Activated naive CD8-positive, alpha-beta T cell treated with anti-CD3 and anti-CD28 coated beads, Interleukin-2, amount 10 ng/mL, durations not matched to agents 7 days and 5 days (primary cell): ENCODE data around the gene RHOV. TPM values are rescaled to one million over a fixed set of nuclear protein-coding genes. Genes with fewer than 3 reads are reported as not detected.
A peak's percentile ranks its signal among the peaks of the same experiment; 100 is the strongest.

Experiments used
- ATAC-seq: fragments of 150-1000 bp; cut with Tn5 transposase; one replicate; pipeline ENCODE4 v1.10.0; 2021; ENCODE audit warnings: low read depth, moderate library complexity
- POLR2A ChIA-PET: fragments of 350-600 bp; sonication (Branson Sonifier 250); formaldehyde crosslinking; loops from one replicate; lab custom pipeline; 2021; ENCODE audit warnings: antibody characterized with exemption; lab: Charles Lee
- DNase-seq: peaks from one replicate; pipeline ENCODE4 v3.0.0; 2021
- H3K27ac Mint-ChIP-seq: one replicate; pipeline ENCODE4 v1.8.0; 2022; ENCODE audit warnings: mild to moderate bottlenecking, mixed read lengths
- H3K27me3 Mint-ChIP-seq: one replicate; pipeline ENCODE4 v1.8.0; 2022; ENCODE audit warnings: mild to moderate bottlenecking, moderate library complexity, mixed read lengths
- H3K36me3 Mint-ChIP-seq: one replicate; pipeline ENCODE4 v1.8.0; 2021; ENCODE audit warnings: mild to moderate bottlenecking, mixed read lengths
- H3K4me1 Mint-ChIP-seq: one replicate; pipeline ENCODE4 v1.8.0; 2021; ENCODE audit warnings: mixed read lengths
- H3K4me3 Mint-ChIP-seq: one replicate; pipeline ENCODE4 v1.8.0; 2022; ENCODE audit warnings: mild to moderate bottlenecking, moderate library complexity, mixed read lengths
- H3K9me3 Mint-ChIP-seq: one replicate; pipeline ENCODE4 v1.8.0; 2021; ENCODE audit warnings: mixed read lengths
- total RNA-seq, 2 experiments: library from RNA; stranded (reverse); gene quantifications; one replicate each; pipeline ENCODE4 v1.2.3, GENCODE V29; 2021

The RHOV gene, protein sequence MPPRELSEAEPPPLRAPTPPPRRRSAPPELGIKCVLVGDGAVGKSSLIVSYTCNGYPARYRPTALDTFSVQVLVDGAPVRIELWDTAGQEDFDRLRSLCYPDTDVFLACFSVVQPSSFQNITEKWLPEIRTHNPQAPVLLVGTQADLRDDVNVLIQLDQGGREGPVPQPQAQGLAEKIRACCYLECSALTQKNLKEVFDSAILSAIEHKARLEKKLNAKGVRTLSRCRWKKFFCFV
- not detected for total RNA-seq

DNA sequence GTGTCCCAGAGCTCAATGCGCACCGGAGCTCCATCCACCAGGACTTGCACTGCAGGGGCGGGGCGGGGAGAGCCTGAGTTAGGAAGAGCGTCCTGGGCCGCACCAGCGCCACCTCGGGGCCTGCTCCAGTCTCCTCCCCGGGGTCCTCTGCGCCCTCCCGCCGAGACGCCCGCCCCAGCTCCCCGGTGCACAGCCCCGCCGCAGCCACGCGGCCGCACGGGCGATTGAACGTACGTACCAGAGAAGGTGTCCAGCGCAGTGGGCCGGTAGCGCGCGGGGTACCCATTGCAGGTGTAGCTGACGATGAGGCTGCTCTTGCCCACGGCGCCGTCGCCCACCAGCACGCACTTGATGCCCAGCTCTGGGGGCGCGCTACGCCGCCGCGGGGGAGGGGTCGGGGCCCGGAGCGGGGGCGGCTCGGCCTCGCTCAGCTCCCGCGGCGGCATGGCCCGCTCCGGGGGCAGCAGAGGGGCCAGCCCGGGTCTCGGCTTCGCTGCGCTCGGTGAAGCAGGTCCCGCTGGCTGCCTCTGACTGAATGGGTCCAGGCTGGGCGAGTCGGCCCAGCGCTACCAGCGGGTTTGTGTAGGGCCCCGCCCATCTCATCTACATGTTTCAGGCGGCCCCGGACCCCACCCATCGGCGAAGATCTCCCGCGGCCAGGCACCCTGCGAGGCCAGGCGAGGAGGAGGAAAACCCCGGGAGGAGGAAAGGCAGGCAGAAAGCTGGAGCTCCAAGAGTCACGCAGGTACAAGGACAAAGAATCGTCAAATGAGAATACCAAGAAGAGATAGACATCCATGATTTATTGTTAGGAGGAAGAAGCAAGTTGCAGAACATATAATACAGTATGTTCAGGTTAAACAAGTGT lies at the start of gene RHOV:
Gene RHOV (minus strand): TSS at position 541 of the 868 bp plus-strand sequence. CDS start 95 bp downstream, at position 446.
- DNase-seq (peak; percentile 63), ATAC-seq (peak; percentile 75)
- H3K27me3 Mint-ChIP-seq, result peaks cover 35% of the 10 kb centered on the region
- H3K4me3 Mint-ChIP-seq, result peak within 1 kb of the TSS; percentile 80
- H3K9me3 Mint-ChIP-seq, result no peaks in the 10 kb centered on the region
- H3K27ac Mint-ChIP-seq, result no peak within 1 kb of the TSS
- H3K36me3 Mint-ChIP-seq, result no peaks in the 10 kb centered on the region
- POLR2A ChIA-PET, result interaction anchor here (0.6 to 1.6 kb wide), 3 partner anchors 10 to 129 kb away, joined by 3 to 10 read pairs (median 8); no protein-coding TSS in a partner anchor
- H3K4me1 Mint-ChIP-seq, result peaks cover 13% of the 10 kb centered on the region

DNA sequence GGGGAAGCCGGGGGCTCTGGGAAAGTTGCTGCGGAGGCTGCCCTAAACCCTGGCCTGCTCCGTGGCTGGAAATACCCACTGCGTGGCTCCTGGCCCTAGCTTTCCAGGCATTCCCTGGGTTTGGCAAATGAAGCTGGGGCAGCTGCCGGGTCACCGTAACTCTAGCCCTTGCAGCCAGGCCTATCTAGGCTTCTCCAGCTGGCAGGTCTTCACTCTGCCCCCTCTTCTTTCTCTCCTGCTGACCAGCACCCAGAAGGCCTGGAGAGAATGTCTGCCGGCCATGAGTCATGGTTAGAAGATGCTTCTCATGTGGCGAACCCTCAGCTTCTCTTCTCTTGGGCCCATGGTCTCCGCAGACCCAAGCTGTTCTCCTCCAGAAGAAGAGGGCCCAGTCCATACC lies 49.5 kb upstream of the RHOV start:
- POLR2A ChIA-PET, result interaction anchor here (2.8 kb wide), 1 partner anchor 18 kb away, joined by 11 read pairs; no protein-coding TSS in a partner anchor
- Mint-ChIP-seq H3K9me3 (no peaks in the 10 kb centered on the region), H3K4me1 (peaks cover 5% of the 10 kb centered on the region), H3K27ac (no peak overlapping the region), H3K36me3 (no peaks in the 10 kb centered on the region), H3K4me3 (no peak overlapping the region), H3K27me3 (peaks cover 43% of the 10 kb centered on the region)
- no peak for ATAC-seq
- no peak for DNase-seq

DNA sequence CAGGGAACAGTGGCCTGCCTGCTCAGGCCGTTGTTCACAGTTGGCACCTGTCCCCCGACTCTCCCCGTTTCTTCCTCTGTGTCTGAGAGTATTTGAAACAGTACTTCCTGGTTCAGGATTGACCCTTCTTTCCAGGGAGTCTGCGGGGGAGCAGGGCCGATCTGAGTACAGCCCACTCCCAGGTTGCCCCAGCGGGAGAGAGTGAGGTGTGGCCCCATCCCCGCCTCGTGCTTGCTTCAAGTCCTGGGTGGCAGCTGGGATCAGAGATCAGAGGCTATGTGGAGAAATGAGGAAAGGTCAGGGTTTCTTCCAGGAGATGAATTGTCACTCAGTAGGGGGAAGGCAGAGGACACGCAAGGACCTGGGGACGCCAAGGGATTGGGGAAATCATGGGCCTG lies 48.6 kb upstream of the RHOV start:
- Mint-ChIP-seq H3K36me3 (no peaks in the 10 kb centered on the region), H3K27me3 (peaks cover 38% of the 10 kb centered on the region), H3K4me3 (no peak overlapping the region), H3K27ac (no peak overlapping the region), H3K9me3 (no peaks in the 10 kb centered on the region), H3K4me1 (peaks cover 4% of the 10 kb centered on the region)
- DNase-seq (no peak), ATAC-seq (no peak)
- POLR2A ChIA-PET, result no interaction called here

DNA sequence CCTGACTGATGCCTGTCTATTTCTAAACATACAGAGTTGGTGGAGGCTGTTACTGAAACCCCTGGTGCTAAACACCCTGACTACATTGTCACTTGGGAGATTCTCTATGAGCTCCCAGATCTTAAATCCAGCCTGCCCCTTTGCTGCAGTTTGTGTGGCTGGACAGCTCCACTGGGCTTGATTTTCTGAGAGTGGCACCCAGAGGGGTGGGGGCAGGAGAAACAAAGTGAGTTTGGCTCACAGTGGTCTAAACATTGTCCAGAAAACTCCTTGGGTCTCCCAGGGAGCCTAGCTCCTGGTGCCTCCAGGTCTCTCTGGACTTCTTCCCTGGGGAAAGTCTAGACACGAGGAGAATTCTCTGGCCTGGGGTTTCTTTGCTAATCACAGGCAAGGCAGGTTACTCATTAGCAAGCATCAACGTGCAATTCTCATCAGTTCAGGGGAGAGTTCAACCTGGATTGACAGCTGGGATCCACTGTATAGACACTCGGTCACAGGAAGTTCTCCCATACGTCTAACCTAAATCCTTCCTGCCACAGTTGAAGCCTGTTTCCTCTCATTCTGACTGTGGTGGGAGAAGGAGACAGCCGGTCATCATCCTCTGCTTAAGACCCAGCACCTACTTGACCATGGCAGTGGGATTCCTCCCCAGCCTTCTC lies 48.0 kb upstream of the RHOV start:
- Mint-ChIP-seq H3K4me3 (no peak overlapping the region), H3K27me3 (peaks cover 33% of the 10 kb centered on the region), H3K36me3 (no peaks in the 10 kb centered on the region), H3K4me1 (peaks cover 2% of the 10 kb centered on the region), H3K27ac (no peak overlapping the region), H3K9me3 (no peaks in the 10 kb centered on the region)
- no peak for DNase-seq
- no peak for ATAC-seq
- POLR2A ChIA-PET, result no interaction called here

DNA sequence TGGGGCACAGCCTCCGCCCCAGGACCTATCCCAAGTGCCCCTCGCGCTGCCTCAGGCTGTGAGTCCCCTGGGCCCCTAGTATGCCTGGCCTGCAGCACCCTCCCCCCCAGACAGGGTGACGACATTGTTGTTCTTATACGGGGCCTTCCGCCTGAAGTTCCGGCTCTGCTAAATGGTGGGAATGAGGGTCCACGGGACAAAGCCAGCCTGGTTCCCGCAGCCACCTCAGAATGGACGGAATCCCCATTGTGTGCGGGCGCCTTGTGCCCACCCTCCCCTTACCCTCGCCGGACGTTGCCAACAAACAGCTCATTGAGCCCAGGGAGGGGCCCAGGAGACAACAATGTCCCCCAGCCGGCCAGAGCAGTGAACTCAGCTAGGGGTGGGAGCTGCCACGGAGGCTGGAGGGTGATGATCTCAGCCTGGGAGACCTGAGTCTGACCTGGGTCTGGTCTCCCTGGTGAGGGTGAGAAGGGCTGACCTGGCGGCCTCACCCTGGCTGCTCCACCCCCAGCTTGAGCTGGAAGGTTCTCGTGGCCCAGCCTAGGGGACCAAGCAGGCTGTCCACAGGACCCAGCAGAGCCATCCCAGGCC lies 44.9 kb upstream of the RHOV start:
- peaks cover 4% of the 10 kb centered on the region for H3K27me3 Mint-ChIP-seq
- H3K9me3 Mint-ChIP-seq, result no peaks in the 10 kb centered on the region
- POLR2A ChIA-PET, result interaction anchor here (1.1 kb wide), 1 partner anchor 34 kb away, joined by 3 read pairs; the partner anchor contains the start of gene CHAC1
- H3K4me1 Mint-ChIP-seq, result peaks cover 2% of the 10 kb centered on the region
- H3K27ac Mint-ChIP-seq, result no peak overlapping the region
- no peak overlapping the region for H3K4me3 Mint-ChIP-seq
- ATAC-seq, result no peak
- DNase-seq, result no peak
- no peaks in the 10 kb centered on the region for H3K36me3 Mint-ChIP-seq

DNA sequence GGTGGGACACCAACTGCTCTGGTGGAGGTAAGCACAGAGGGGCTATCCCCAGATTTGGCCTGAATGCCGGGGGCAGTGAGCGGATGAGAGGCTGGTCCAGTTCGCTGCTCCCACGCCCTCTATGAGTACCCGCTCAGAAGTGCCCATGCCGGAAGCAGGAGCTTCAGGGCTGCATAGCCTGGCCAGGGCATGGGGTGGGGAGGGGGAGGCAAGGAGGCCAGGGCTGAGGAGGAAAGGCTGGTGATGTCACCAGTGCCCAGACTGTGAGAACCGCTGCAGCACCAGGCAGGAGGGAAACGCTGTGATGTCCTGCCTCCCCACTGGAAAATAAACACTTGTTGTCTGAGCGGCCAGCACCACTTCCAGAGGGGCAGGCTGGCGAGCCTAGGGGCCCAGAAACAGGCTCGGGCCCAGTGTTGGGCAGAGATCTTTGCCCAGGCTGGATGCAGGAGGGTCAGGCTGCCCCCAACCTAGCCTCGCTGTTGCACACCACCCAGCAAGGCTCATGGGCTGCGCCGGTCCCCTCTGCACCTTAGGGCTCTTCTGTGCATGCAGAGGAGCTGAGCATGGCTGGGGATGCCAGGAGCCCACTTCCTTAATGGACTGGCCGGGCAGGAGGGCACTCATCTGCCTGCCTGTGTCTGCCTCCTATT lies 44.2 kb upstream of the RHOV start:
- H3K27ac Mint-ChIP-seq, result no peak overlapping the region
- POLR2A ChIA-PET, result interaction anchor here (1.1 kb wide), 1 partner anchor 35 kb away, joined by 3 read pairs; the partner anchor contains the start of gene CHAC1
- H3K9me3 Mint-ChIP-seq, result no peaks in the 10 kb centered on the region
- no peak overlapping the region for H3K4me3 Mint-ChIP-seq
- no peak for DNase-seq
- H3K36me3 Mint-ChIP-seq, result no peaks in the 10 kb centered on the region
- no peak for ATAC-seq
- H3K4me1 Mint-ChIP-seq, result peaks cover 2% of the 10 kb centered on the region
- peaks cover 2% of the 10 kb centered on the region for H3K27me3 Mint-ChIP-seq

DNA sequence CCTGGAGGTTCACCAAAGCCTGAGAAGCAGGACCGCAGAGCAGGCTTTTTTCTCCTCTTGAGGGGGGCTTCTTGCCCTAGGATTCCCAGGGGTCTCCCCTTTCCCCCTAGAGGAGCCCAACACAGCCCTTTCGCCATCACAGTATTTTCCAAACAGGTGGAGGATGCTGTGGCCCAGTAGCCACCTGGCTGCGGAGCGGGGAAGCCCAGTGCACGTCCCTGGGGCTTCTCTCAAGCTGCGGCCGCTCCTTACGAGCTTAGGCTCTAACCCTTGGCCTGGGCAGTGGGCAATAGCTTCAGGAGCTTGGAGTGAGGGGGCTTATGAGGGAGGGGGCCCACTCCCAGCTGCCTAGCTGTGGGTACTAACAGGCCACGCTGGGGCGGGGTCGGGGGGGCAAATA lies 43.6 kb upstream of the RHOV start:
- H3K27me3 Mint-ChIP-seq, result peaks cover 2% of the 10 kb centered on the region
- no peaks in the 10 kb centered on the region for H3K36me3 Mint-ChIP-seq
- no peaks in the 10 kb centered on the region for H3K9me3 Mint-ChIP-seq
- ATAC-seq (no peak), DNase-seq (no peak)
- H3K27ac Mint-ChIP-seq, result no peak overlapping the region
- peaks cover 2% of the 10 kb centered on the region for H3K4me1 Mint-ChIP-seq
- POLR2A ChIA-PET, result no interaction called here
- no peak overlapping the region for H3K4me3 Mint-ChIP-seq

DNA sequence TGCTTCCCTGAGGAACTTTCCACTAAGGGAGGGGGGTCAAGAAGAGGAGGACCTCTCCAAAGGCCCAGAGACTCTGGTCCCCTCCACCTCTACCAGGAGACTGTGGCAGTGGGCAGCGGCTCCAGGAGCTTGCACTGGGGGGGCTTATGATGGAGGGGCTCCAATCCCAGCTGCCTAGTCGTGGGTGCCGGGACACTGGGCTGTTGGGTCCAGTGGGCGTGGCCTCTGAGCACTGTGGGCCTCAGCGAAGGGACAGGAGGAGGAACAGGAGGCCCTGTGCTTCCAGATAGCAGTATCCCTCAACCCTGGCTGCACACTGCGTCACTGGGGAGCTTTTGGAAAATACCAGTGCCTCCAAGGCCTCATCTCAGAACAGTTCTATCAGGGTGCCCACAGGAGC lies 41.6 kb upstream of the RHOV start:
- Mint-ChIP-seq H3K4me3 (no peak overlapping the region), H3K4me1 (peaks cover 2% of the 10 kb centered on the region), H3K36me3 (no peaks in the 10 kb centered on the region), H3K27me3 (no peaks in the 10 kb centered on the region), H3K27ac (no peak overlapping the region), H3K9me3 (no peaks in the 10 kb centered on the region)
- POLR2A ChIA-PET, result interaction anchor here (0.9 kb wide), 1 partner anchor 8 kb away, joined by 3 read pairs; no protein-coding TSS in a partner anchor
- DNase-seq, result no peak
- no peak for ATAC-seq

DNA sequence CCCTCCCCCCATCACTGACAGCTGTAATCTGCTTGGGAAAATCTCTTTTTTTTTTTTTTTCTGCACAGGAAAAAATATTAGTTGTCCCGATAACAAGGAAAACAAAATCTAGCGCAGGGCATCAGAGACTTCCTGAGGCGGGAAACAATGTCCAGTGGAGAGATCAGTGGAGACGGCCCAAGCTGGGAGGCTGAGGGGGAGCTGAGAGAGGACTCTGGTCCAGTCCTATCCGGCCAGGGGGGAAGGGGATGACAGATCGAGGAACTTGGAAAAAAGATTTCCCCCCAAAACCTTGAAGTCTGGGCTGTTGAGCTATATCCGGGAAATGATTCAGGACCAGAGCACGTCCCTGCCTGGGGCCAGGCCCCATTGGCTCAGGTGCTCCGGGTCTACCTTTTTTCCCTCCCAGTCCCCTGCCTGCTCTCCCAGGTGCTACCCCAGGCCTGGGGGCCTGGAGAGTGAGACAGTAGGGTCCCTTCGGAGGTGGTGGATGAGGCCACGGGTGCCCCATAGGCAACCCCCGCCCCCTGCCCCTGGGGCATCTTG lies 41.2 kb upstream of the RHOV start:
- no peak for ATAC-seq
- no peaks in the 10 kb centered on the region for H3K36me3 Mint-ChIP-seq
- H3K9me3 Mint-ChIP-seq, result no peaks in the 10 kb centered on the region
- no peak for DNase-seq
- peaks cover 2% of the 10 kb centered on the region for H3K4me1 Mint-ChIP-seq
- POLR2A ChIA-PET, result interaction anchor here (0.9 kb wide), 1 partner anchor 8 kb away, joined by 3 read pairs; no protein-coding TSS in a partner anchor
- no peaks in the 10 kb centered on the region for H3K27me3 Mint-ChIP-seq
- H3K27ac Mint-ChIP-seq, result no peak overlapping the region
- no peak overlapping the region for H3K4me3 Mint-ChIP-seq

DNA sequence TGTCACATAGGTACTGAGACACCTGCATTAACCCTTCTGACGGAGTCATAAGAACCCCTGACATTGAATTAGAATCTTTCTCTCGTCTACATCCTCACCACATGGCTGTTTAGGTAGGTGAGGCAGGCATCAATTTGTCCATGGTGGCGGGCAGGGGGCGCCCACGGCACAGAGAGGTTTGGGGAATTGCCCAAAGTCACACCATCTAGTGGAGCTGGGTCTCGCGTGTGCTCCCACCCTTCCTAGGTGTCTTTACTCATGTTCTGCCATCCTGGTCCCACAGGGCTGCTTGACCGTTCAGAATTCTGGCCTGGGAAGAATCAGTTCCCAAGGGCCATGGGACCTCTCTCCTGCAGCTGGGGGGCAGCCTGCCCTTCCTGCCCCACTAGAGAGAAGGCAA lies 40.5 kb upstream of the RHOV start:
- DNase-seq (no peak), ATAC-seq (no peak)
- Mint-ChIP-seq H3K4me1 (peaks cover 2% of the 10 kb centered on the region), H3K4me3 (no peak overlapping the region), H3K27me3 (no peaks in the 10 kb centered on the region), H3K27ac (no peak overlapping the region), H3K36me3 (no peaks in the 10 kb centered on the region), H3K9me3 (no peaks in the 10 kb centered on the region)
- POLR2A ChIA-PET, result no interaction called here

DNA sequence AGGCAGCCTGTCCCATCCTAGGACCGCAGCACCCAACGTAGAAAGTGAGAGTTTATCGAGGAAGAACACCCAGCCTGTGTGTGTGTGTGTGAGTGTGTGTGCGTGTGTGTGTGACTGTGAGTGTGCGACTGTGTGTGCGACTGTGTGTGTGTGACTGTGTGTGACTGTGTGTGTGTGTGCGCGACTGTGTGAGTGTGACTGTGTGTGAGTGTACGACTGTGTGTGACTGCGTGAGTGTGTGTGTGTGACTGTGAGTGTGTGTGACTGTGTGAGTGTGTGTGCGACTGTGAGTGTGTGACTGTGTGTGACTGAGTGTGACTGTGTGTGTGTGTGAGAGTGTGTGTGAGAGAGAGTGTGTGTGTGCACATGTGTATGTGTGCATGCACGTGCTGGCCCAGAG lies 40.0 kb upstream of the RHOV start:
- Mint-ChIP-seq H3K27me3 (no peaks in the 10 kb centered on the region), H3K9me3 (no peaks in the 10 kb centered on the region), H3K4me3 (no peak overlapping the region), H3K4me1 (peaks cover 2% of the 10 kb centered on the region), H3K27ac (peak overlapping the region; percentile 14), H3K36me3 (no peaks in the 10 kb centered on the region)
- DNase-seq (no peak), ATAC-seq (no peak)
- POLR2A ChIA-PET, result no interaction called here

DNA sequence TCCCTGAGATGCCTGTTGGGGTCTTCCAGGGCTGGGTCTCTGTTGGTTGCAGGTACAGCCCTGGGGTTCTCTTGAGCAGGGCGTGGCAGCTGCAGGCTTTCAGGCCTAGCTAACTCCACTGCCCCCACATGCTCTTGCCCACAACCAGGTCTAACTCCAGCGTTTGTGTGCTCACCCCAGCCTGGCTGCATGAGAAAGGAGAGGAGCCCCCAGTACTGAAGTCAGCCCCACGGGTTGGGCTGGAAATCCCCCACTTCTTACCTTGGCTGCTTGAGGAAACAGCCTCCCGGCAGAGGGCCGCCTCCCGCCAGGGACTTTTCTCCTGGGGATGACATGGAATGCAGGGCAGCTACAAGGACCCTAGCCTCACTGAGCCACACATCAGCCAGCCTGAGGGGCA lies 38.4 kb upstream of the RHOV start:
- no peak for ATAC-seq
- Mint-ChIP-seq H3K27me3 (no peaks in the 10 kb centered on the region), H3K4me1 (peaks cover 3% of the 10 kb centered on the region), H3K9me3 (no peaks in the 10 kb centered on the region), H3K36me3 (no peaks in the 10 kb centered on the region), H3K4me3 (no peak overlapping the region), H3K27ac (no peak overlapping the region)
- POLR2A ChIA-PET, result no interaction called here
- no peak for DNase-seq
